ENCODE results near the gene LCOR. TPM values are rescaled to one million over a fixed set of nuclear protein-coding genes. Genes with fewer than 3 reads are reported as not detected.

Gene LCOR
- total and polyA plus RNA-seq, 9 of the 15 experiments (the other 6 are each of a cell fraction or from before 2014, with no cell fraction given): 3.6 to 25.2 (median 14.4) TPM

GRCh38 chr10:96992721-96993120 is 160.6 kb downstream of the LCOR start:
- Histone ChIP-seq H2AFZ (ENCODE audit: low read depth, low read length) (no peak overlapping the region), H3K9ac (ENCODE audit: insufficient read depth in 1 of 2, low read depth in 2 of 2, low read length in 2 of 2) (no peak overlapping the region), H4K20me1 (replicated peaks; ENCODE audit: control insufficient read depth, insufficient read depth, low read length) (no peaks in the 10 kb centered on the region), H3K4me3 (no peak overlapping the region), H3K27me3 (ENCODE audit: control insufficient read depth in 2 of 2, insufficient read depth in 2 of 2, low read length in 2 of 2) (no peaks in the 10 kb centered on the region), H3K79me2 (ENCODE audit: control insufficient read depth, insufficient read depth, low read length) (no peaks in the 10 kb centered on the region), H3K36me3 (ENCODE audit: control insufficient read depth, insufficient read depth, low read length) (no peaks in the 10 kb centered on the region), H3K27ac (ENCODE audit: extremely low read depth, low read depth, low read length) (no peak overlapping the region), H3K4me2 (ENCODE audit: insufficient read depth, low read length) (no peak overlapping the region), H3K9me3 (replicated peaks; ENCODE audit: control insufficient read depth, insufficient read depth, low read depth, low read length) (no peaks in the 10 kb centered on the region), H3K9me1 (ENCODE audit: control insufficient read depth, insufficient read depth, low read length) (no peaks in the 10 kb centered on the region), H3K4me1 (replicated peaks in 1 of 2; ENCODE audit: control insufficient read depth in 2 of 2, insufficient read depth in 2 of 2, low read length in 2 of 2) (no peaks in the 10 kb centered on the region; a peak in 1 of 5 replicates)
- WGBS (ENCODE audit: insufficient coverage, low coverage, missing lambda C conversion rate): 10% methylated on average over 1 of the region's 1 CpG
- DNase-seq (ENCODE audit: extremely low read depth in 1 of 4, low spot score in 3 of 4): no peak
- in situ Hi-C loops (cut with MboI) (no loop called here), intact Hi-C loops (cut with micrococcal nuclease) (no loop called here)
- TF ChIP-seq KLF16 (IDR thresholded peaks at IDR 0.05): no peak
- TF ChIP-seq RFX7 (CRISPR knock-in tag; IDR thresholded peaks at IDR 0.05): no peak
- no peak for TF ChIP-seq CEBPB (tag; IDR thresholded peaks at IDR 0.05)
- no peak for TF ChIP-seq POLR3G (IDR thresholded peaks at IDR 0.05; ENCODE audit: extremely low read depth, insufficient read length, insufficient replicate concordance)
- no peak for TF ChIP-seq CBX1 (IDR thresholded peaks at IDR 0.05; ENCODE audit: low read depth)
- no peak for TF ChIP-seq PHF20 (IDR thresholded peaks at IDR 0.05; ENCODE audit: partially characterized antibody)
- no peak for TF ChIP-seq HNRNPK (IDR thresholded peaks at IDR 0.05; ENCODE audit: low read depth, low read length, poor library complexity, severe bottlenecking)
- no peak for TF ChIP-seq ZNF143 (CRISPR knock-in tag; IDR thresholded peaks at IDR 0.05)
- TF ChIP-seq ZNF146 (CRISPR knock-in tag; IDR thresholded peaks at IDR 0.05; ENCODE audit: unreplicated experiment): no peak
- TF ChIP-seq, protein P1, sequence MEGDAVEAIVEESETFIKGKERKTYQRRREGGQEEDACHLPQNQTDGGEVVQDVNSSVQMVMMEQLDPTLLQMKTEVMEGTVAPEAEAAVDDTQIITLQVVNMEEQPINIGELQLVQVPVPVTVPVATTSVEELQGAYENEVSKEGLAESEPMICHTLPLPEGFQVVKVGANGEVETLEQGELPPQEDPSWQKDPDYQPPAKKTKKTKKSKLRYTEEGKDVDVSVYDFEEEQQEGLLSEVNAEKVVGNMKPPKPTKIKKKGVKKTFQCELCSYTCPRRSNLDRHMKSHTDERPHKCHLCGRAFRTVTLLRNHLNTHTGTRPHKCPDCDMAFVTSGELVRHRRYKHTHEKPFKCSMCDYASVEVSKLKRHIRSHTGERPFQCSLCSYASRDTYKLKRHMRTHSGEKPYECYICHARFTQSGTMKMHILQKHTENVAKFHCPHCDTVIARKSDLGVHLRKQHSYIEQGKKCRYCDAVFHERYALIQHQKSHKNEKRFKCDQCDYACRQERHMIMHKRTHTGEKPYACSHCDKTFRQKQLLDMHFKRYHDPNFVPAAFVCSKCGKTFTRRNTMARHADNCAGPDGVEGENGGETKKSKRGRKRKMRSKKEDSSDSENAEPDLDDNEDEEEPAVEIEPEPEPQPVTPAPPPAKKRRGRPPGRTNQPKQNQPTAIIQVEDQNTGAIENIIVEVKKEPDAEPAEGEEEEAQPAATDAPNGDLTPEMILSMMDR (IDR thresholded peaks at IDR 0.05 in 2 of 3, conservative IDR thresholded peaks at IDR 0.05 in 1 of 3; ENCODE audit: insufficient read depth in 2 of 3, low read depth in 1 of 3, low read length in 3 of 3): no peak
- TF ChIP-seq ZBTB17 (CRISPR knock-in tag; IDR thresholded peaks at IDR 0.05): no peak
- TF ChIP-seq, protein P2, sequence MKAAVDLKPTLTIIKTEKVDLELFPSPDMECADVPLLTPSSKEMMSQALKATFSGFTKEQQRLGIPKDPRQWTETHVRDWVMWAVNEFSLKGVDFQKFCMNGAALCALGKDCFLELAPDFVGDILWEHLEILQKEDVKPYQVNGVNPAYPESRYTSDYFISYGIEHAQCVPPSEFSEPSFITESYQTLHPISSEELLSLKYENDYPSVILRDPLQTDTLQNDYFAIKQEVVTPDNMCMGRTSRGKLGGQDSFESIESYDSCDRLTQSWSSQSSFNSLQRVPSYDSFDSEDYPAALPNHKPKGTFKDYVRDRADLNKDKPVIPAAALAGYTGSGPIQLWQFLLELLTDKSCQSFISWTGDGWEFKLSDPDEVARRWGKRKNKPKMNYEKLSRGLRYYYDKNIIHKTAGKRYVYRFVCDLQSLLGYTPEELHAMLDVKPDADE (conservative IDR thresholded peaks at IDR 0.05; ENCODE audit: control insufficient read depth, low read depth, low read length): no peak
- TF ChIP-seq ZNF785 (CRISPR knock-in tag; IDR thresholded peaks at IDR 0.05): no peak
- TF ChIP-seq ZKSCAN8 (CRISPR knock-in tag; IDR thresholded peaks at IDR 0.05): no peak
- TF ChIP-seq ZNF324 (CRISPR knock-in tag; IDR thresholded peaks at IDR 0.05): no peak
- TF ChIP-seq PURB (CRISPR knock-in tag; IDR thresholded peaks at IDR 0.05; ENCODE audit: low read depth): no peak
- no peak for TF ChIP-seq TAF7 (tag; IDR thresholded peaks at IDR 0.05)
- TF ChIP-seq RBM17 (IDR thresholded peaks at IDR 0.05; ENCODE audit: borderline replicate concordance, low read depth, low read length): no peak
- no peak for FAIRE-seq
- CTCF ChIA-PET (ENCODE audit: low intra/inter-chr PET ratio): no interaction called here
- POLR2A ChIA-PET: no interaction called here
- ATAC-seq: no peak
- BruUV-seq (replicated peaks): no TSS peak
